OCI-LY1 (cell line): ENCODE data around the gene KCNMA1.

Experiments
- H2AFZ ChIP-seq: fragments of 200-600 bp; sonication (generic), shearing (Covaris generic); 2 replicates; pipeline ENCODE4 v1.6.0; 2014; ENCODE audit warnings: antibody characterized with exemption, mild to moderate bottlenecking, low read length
- H3F3A ChIP-seq: fragments of 200-600 bp; sonication (generic), shearing (Covaris generic); 2 replicates; pipeline ENCODE4 v1.6.0; 2014; ENCODE audit warnings: mild to moderate bottlenecking, antibody characterized with exemption, low read length, moderate library complexity; ENCODE audit not compliant: insufficient read depth
- H3K27ac ChIP-seq: fragments of 200-600 bp; sonication (generic); 2 replicates; pipeline ENCODE4 v1.5.1; 2014; ENCODE audit warnings: low read length, mixed run types, mild to moderate bottlenecking, low read depth; ENCODE audit not compliant: poor library complexity, severe bottlenecking
- H3K27me3 ChIP-seq: fragments of 200-600 bp; sonication (generic); 2 replicates; pipeline ENCODE4 v1.6.0; 2014; ENCODE audit warnings: antibody characterized with exemption, mild to moderate bottlenecking, low read length, moderate library complexity; ENCODE audit not compliant: insufficient read depth
- H3K36me3 ChIP-seq: fragments of 200-600 bp; sonication (generic); 2 replicates; pipeline ENCODE4 v1.6.1; 2014; ENCODE audit warnings: mild to moderate bottlenecking, antibody characterized with exemption, low read length, moderate library complexity, mixed read lengths; ENCODE audit not compliant: insufficient read depth
- H3K4me1 ChIP-seq: fragments of 200-600 bp; sonication (generic); 2 replicates; pipeline ENCODE4 v1.5.1; 2014; ENCODE audit warnings: mild to moderate bottlenecking, low read length, moderate library complexity; ENCODE audit not compliant: insufficient read depth, severe bottlenecking
- H3K4me2 ChIP-seq: fragments of 200-600 bp; sonication (generic), shearing (Covaris generic); 2 replicates; pipeline ENCODE4 v1.6.1; 2014; ENCODE audit warnings: low read length
- H3K4me3 ChIP-seq: fragments of 200-600 bp; sonication (generic); 2 replicates; pipeline ENCODE4 v1.5.1; 2014; ENCODE audit warnings: low read length, low read depth, mild to moderate bottlenecking, mixed read lengths; ENCODE audit not compliant: poor library complexity, severe bottlenecking
- H3K79me2 ChIP-seq: fragments of 200-600 bp; shearing (Covaris generic); 2 replicates; pipeline ENCODE4 v1.6.1; 2016; ENCODE audit warnings: mixed run types, low read length, mixed read lengths; ENCODE audit not compliant: insufficient read depth
- H3K9ac ChIP-seq: fragments of 200-600 bp; sonication (generic), shearing (Covaris generic); 2 replicates; pipeline ENCODE4 v1.6.1; 2014; ENCODE audit warnings: mild to moderate bottlenecking, low read length, mixed read lengths
- H3K9me2 ChIP-seq: fragments of 200-600 bp; sonication (generic), shearing (Covaris generic); 2 replicates; pipeline ENCODE4 v1.6.1; 2014; ENCODE audit warnings: low read depth, mild to moderate bottlenecking, low read length, mixed read lengths
- H3K9me3 ChIP-seq: fragments of 200-600 bp; shearing (Covaris generic); 2 replicates; pipeline ENCODE4 v1.6.1; 2014; ENCODE audit warnings: low read length, mixed read lengths
- H4K20me1 ChIP-seq: fragments of 200-600 bp; sonication (generic), shearing (Covaris generic); 2 replicates; pipeline ENCODE4 v1.6.0; 2016; ENCODE audit warnings: mild to moderate bottlenecking, low read length; ENCODE audit not compliant: insufficient read depth
- CTCF ChIP-seq: fragments of 200-600 bp; sonication (generic), shearing (Covaris generic); IDR thresholded peaks from 2 replicates; pipeline ENCODE4 v1.5.1; 2017; ENCODE audit warnings: mild to moderate bottlenecking, antibody characterized with exemption, low read length, moderate library complexity, mixed read lengths
- EZH2 ChIP-seq: fragments of 200-600 bp; sonication (generic), shearing (Covaris generic); IDR thresholded peaks from 2 replicates; pipeline ENCODE4 v1.8.0; 2017; ENCODE audit warnings: borderline replicate concordance, mixed run types, mild to moderate bottlenecking, antibody characterized with exemption, low read length, moderate library complexity, mixed read lengths

KCNMA1 gene

DNA sequence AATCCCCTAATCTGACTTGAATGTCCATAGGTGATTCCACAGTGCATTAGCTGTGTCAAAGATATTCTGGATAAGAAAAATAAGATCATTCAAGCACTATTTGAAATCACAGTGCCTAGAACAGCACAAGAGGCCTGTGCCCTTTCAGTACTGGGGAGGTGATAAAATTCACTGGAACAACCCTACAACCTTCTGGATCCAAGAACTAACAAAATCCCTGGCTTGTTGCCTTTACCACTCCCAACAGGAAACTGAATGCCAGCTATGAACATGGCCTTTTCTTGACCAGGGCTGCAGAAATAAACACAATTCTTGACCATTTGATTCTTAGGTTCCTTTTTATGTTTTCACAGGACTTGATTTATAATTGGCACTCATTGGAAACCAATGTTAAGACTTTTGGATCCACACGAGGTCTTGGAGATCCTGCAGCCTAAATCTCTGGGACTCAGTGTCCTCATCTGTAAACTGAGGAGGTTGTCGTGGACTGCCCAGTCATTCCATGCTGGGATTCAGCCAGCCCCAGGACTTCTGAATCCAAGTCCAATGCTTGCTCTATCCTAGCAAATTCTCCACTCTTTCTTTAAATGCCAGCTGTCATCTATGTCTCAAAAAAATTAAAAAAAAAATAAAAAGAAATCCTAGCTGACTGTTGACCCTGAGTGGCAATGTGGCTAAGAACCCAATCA is 624.7 kb downstream of the KCNMA1 start:
- Histone ChIP-seq H3K27me3 (no peaks in the 10 kb centered on the region), H3K9me3 (no peaks in the 10 kb centered on the region), H3K4me3 (no peak overlapping the region), H3F3A (no peaks in the 10 kb centered on the region), H3K4me1 (no peaks in the 10 kb centered on the region), H3K9me2 (no peaks in the 10 kb centered on the region), H2AFZ (no peak overlapping the region), H3K79me2 (no peaks in the 10 kb centered on the region), H3K36me3 (no peaks in the 10 kb centered on the region), H3K4me2 (no peak overlapping the region), H3K9ac (no peak overlapping the region), H3K27ac (no peak overlapping the region), H4K20me1 (no peaks in the 10 kb centered on the region)
- no peak for TF ChIP-seq CTCF

DNA sequence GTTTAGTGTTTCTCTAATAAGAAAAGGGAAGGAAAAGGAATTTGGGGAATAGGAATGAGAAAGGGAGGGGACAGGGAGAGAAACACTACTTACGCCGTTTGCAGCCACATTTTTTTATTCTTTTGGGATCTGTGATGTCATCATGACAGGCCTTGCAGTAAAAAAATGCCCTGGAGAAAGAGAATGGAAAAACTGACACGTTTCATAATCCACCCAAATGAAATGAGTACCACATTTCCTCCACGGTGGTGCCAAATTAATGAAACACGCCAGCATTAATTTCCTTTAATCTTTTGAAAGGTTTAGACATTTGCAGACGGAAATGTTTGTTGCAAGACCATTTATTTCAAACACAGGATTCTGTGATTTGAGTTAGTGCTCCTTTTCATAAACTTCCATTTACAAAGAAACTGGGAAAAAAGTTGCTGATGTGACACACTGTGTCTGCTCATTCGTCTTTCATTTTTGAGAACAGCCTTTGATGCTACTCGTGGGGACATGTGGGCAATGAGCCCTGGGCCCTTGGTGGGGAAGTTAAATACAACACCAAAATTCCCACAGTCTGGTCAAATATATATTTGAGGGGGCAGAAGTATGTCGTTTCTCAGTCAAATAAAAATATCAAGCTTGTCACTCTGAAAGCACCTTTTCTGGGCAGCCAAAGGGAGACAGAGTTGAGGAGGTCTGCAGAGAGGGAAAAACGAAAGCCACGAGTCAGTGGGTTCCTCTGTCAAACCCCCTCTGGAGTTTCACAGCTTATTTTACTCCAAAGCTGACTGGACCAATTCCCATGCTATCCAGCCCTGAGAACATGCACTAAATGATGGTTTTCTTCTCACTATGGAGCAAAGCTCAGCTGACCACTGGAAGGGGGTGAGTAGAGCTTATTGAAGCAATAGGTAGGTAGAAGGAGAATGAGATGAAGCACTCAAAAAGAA is 625.5 kb downstream of the KCNMA1 start:
- Histone ChIP-seq H3K4me2 (no peak overlapping the region), H3K9me2 (no peaks in the 10 kb centered on the region), H3K9ac (no peak overlapping the region), H3K36me3 (no peaks in the 10 kb centered on the region), H3K4me3 (no peak overlapping the region), H4K20me1 (no peaks in the 10 kb centered on the region), H3K79me2 (no peaks in the 10 kb centered on the region), H2AFZ (no peak overlapping the region), H3K9me3 (no peaks in the 10 kb centered on the region), H3K27me3 (no peaks in the 10 kb centered on the region), H3K27ac (no peak overlapping the region), H3K4me1 (no peaks in the 10 kb centered on the region), H3F3A (no peaks in the 10 kb centered on the region)
- no peak for TF ChIP-seq EZH2
- TF ChIP-seq CTCF: no peak

DNA sequence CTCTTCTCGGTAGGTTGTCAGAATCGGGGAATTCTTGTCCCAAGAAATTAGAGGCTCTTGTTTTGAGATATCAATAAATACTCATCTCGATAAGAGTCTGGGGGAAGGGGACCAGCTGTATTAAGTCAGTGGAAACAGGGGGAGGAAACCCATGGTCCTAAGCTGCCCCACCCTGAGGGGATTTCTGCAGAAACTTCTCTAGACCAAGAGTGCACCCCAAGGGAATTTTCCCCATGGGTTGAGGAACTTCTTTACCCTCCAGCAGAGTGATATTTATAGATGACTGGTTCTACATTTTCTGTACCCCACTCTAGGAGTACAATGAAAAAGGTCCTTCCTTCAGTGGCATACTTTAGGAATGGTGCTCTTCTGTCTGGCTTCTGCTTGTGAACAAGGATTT is 627.2 kb downstream of the KCNMA1 start:
- no peak overlapping the region for H3K9ac ChIP-seq
- H3K4me3 ChIP-seq: no peak overlapping the region
- H3K27me3 ChIP-seq: no peaks in the 10 kb centered on the region
- H3K79me2 ChIP-seq: no peaks in the 10 kb centered on the region
- no peaks in the 10 kb centered on the region for H3K9me3 ChIP-seq
- no peaks in the 10 kb centered on the region for H3K9me2 ChIP-seq
- no peaks in the 10 kb centered on the region for H4K20me1 ChIP-seq
- H3K4me1 ChIP-seq: no peaks in the 10 kb centered on the region
- no peaks in the 10 kb centered on the region for H3K36me3 ChIP-seq
- no peak overlapping the region for H2AFZ ChIP-seq
- no peak for TF ChIP-seq EZH2
- no peak for TF ChIP-seq CTCF
- no peak overlapping the region for H3K27ac ChIP-seq
- H3F3A ChIP-seq: no peaks in the 10 kb centered on the region
- no peak overlapping the region for H3K4me2 ChIP-seq
